NCI-H1417 (cell line): ENCODE measurements around the gene REP15.
A peak's percentile ranks its signal among the peaks of the same experiment; 100 is the strongest.
"Not testable (repeated sequence)": the region's sequence is repeated elsewhere in the genome, so short reads cannot be mapped to it uniquely, and the experiment has no call there.

Experiments
- DNase-seq, 3 experiments: peaks; one replicate each; lab custom pipeline; 2025; lab: John Stamatoyannopoulos, UW

The REP15 gene, protein sequence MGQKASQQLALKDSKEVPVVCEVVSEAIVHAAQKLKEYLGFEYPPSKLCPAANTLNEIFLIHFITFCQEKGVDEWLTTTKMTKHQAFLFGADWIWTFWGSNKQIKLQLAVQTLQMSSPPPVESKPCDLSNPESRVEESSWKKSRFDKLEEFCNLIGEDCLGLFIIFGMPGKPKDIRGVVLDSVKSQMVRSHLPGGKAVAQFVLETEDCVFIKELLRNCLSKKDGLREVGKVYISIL

GRCh38 chr12:27696293-27696652, at the start of gene REP15:
Gene REP15 (plus strand): TSS chr12:27696447. CDS start chr12:27696563, 116 bp downstream.
- no peak for DNase-seq

GRCh38 chr12:27650011-27650410, 46.2 kb upstream of the REP15 start:
- DNase-seq = no peak

DNA sequence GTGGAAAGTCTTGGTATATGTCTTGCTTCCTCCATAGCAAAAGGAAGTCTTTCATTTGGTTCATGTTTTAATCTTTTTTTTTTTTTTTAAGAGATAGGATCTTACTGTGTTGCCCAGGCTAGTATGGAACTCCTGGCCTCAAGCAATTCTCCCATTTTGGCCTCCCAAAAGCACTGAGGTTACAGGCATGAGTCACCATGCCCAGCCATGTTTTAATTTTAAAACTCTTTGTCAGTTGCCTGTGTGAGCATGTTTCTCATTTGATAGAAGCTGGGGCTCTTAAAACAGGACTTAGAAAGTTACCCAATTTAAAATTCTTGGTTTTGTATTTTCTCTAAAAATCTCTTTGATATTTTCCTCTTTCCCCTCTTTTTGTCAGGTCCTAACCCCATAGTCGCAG, 45.0 kb upstream of the REP15 start:
- no peak for DNase-seq

DNA sequence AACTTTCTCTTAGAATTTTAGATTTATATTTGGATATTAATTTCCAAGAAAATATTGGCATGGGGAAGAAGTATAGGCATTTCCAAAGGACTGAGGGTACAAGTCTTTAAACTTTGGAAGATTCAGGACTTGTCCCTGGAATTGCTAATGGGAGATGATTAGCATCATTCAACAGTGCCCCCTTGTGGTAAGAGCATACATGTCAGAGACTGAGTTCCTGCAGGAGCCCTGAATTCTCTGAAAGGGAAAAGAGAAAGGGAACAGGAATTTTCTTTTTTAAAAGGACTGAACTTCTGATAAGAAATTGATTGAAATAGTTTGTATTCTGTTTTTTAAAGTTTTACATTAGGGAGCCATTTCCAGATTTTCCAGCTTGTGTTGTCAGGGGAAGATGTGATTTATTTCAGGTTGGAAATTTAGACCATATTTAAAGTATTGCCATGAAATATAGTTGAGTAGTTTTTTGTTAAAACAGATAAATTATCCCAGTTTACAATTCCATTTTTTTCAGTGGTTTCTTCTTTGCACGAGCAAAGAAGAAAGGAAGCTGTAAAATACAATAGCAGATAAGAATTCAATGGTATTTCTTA, 44.0 kb upstream of the REP15 start:
- peak; percentile 63 to 86 (median 80) for DNase-seq

GRCh38 chr12:27653661-27654060, 42.6 kb upstream of the REP15 start:
- DNase-seq = no peak

GRCh38 chr12:27655476-27655875, 40.8 kb upstream of the REP15 start:
- DNase-seq = not testable (repeated sequence)

DNA sequence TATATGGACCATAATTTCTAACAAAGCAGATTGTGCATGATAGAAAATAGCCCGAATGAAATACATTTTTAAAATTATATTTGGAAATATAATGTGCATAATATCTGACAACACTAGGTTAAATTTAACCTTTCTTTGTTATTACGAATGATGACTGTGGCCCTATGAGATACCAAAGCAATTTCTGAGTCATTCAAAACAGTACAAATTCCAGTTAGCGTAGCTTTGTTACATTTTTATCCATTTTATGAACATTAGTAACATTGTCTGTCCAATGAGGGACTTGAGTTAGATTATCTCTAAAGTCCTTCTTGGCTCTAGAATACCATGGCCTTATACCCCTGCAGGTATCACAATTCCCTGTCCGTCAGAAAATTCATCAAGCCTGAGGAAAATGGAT, 39.0 kb upstream of the REP15 start:
- DNase-seq = no peak

DNA sequence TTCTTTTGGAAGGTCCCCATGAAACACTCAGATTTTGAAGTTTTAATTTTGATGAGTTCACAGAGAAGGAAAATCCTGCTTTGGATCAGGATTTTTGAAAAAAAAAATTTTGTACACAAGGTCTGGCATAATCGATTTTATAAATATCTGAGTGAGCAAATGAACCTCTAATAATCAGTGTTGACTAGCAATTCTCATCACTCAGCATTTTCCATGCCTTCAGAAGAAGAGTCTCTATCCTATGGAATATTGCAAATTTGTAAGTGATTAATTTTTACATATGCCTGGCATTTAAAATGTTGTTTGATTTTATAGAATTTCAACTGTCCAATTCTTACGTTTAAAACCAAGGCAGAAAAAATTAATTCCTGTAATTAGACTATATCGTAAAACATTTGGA, 30.5 kb upstream of the REP15 start:
- DNase-seq = no peak

GRCh38 chr12:27666510-27666909, 29.7 kb upstream of the REP15 start:
- DNase-seq = no peak

DNA sequence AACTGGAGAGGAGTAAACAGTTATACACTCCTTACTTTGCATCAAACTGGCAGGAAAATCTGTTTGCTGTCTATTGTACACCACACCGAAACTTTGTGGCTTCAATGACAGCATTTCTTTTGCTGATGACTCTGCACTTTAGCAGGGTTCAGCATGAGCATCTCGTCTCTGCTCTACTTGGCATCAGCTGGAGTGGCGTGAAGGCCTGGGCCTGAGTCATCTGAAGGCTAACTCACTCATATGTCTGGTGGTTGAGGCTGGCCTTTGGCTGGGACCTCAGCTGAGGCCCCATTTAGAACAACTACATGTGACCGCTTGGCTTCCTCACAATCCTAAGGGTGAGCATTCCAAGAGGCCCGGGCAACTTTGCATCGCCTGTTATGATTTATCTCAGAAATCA, 28.7 kb upstream of the REP15 start:
- DNase-seq = no peak

GRCh38 chr12:27672051-27672450, 24.2 kb upstream of the REP15 start:
- no peak for DNase-seq

GRCh38 chr12:27672643-27673042, 23.6 kb upstream of the REP15 start:
- DNase-seq = no peak

GRCh38 chr12:27673101-27673718, 23.0 kb upstream of the REP15 start:
- DNase-seq = no peak

DNA sequence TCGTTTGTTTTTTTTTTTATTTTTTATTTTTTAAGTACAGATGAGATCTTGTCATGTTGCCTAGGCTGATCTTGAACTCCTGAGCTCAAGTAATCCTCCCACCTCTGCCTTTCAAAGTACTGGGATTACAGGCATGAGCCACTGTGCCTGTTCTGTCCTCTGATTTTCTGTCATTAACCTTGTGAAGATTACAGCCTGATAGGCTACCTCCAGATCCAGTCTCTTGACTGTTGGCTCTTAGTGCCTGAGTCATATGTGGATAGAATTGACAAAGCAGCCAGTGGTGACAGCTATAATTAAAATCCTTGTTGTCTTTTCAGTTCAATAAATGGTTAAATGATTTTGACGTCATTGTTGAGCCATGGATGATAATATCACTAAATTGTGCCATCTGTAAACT, 21.3 kb upstream of the REP15 start:
- peak in 1 of 3 experiments; percentile 28 for DNase-seq

DNA sequence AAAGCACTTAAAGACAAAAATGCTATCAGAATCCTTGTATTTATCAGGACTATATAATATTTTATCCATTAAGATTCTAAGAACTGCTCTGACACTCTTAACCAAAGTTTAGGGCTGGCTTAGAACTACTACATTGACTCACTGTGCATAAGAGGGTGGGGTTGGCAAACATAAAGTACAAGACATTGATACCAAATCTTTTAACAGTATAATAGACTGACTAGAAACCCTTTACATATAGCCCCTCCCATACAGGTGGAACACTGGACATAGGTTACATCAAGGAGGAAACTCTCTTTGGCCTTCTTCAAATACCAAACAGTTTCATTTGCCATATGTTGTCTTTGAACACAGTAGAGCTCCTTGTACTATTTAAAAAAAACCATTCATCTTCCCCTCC, 15.6 kb upstream of the REP15 start:
- no peak for DNase-seq

GRCh38 chr12:27682534-27682933, 13.7 kb upstream of the REP15 start:
- DNase-seq = no peak

DNA sequence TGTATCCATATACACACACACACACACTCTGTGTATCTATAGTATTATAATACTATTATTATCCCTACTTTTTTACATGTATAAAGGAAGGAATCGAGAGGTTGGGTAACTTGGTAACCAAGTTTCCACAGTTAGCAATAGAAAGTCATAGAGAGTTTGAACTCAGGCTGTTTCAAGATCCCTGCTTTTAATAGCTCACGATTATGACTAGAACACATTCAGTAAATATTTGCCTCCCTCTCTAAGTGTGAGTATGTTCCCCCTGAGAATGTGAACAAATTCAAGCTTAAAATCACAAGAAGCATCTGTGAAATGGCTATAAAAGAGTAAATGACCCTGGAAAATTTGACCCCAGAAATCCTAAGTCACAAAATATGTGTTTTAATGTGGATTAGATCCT, 11.0 kb upstream of the REP15 start:
- DNase-seq = no peak

- no peak for DNase-seq
These were observed 10.1 kb upstream of the REP15 start for GRCh38 chr12:27686147-27686546.

GRCh38 chr12:27688671-27689070, 7.6 kb upstream of the REP15 start:
- DNase-seq = no peak

- DNase-seq = no peak
These were observed 6.6 kb upstream of the REP15 start for GRCh38 chr12:27689558-27690180.

- DNase-seq = no peak
These were observed 2.8 kb upstream of the REP15 start for GRCh38 chr12:27693403-27693802.

DNA sequence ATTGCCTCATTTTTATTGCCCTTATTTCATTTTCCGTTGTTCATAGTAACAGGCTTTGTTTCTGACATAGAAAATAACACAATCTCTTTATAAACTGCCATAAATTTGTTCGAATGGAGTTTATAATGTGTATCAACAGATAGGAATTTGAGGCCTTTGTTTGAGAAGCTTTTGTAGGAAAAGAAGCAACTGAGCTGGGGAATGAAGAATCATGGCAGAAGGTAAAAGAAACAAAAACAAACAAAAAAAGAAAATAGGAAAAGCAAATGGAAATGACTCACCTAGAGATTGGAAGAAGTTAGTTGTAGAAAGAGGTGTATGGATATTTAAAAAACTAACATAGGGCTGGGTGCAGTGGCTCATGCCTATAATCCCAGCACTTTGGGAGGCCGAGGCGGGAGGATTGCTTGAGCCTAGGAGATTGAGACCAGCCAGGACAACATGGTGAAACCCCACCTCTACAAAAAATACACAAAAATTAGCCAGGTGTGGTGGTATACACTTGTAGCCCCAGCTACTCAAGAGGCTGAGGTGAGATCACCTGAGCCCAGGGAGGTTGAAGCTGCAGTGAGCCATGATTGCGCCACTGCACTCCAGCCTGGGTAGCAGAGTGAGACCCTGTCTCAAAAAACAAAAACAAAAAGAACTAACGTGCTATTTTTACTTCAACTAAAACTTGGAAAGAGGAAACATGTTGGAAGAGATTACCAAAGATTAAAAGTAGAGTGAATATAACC, 523 bp upstream of the REP15 start:
- DNase-seq = no peak
